Measurements from ENCODE around the gene GPC6.

DNA sequence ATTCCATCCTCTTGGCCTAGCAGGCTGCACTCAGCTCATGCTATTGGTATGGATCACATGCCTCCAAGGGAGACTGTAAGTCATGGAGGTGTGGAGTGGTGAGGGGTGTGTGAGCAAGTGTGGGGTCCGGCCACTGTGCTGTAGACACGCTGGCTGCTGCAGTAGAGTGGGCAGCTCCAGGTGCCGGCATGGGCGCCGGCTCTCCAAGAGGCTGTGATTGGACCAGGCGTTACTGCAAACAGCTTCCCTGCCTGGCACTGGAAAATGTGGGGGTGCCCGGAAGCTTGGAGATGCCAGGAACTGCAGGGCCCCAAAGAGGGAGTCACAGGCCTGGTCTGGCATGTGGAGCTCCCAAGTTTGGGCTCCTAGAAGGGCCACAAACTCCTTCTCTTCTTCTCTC is 245.7 kb downstream of the GPC6 start:
- TF ChIP-seq HOXA7 (CRISPR knock-in tag; IDR thresholded peaks at IDR 0.05), result no peak
- no peak for TF ChIP-seq CEBPB (IDR thresholded peaks at IDR 0.05)
- TF ChIP-seq NFE2L2 (conservative IDR thresholded peaks at IDR 0.05; ENCODE audit: low read length), result no peak
- TF ChIP-seq FOSL2 (IDR thresholded peaks at IDR 0.05), result no peak
- no peak for TF ChIP-seq FOSL2 (CRISPR knock-in tag; IDR thresholded peaks at IDR 0.05)
- TF ChIP-seq, protein P1, sequence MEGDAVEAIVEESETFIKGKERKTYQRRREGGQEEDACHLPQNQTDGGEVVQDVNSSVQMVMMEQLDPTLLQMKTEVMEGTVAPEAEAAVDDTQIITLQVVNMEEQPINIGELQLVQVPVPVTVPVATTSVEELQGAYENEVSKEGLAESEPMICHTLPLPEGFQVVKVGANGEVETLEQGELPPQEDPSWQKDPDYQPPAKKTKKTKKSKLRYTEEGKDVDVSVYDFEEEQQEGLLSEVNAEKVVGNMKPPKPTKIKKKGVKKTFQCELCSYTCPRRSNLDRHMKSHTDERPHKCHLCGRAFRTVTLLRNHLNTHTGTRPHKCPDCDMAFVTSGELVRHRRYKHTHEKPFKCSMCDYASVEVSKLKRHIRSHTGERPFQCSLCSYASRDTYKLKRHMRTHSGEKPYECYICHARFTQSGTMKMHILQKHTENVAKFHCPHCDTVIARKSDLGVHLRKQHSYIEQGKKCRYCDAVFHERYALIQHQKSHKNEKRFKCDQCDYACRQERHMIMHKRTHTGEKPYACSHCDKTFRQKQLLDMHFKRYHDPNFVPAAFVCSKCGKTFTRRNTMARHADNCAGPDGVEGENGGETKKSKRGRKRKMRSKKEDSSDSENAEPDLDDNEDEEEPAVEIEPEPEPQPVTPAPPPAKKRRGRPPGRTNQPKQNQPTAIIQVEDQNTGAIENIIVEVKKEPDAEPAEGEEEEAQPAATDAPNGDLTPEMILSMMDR (IDR thresholded peaks at IDR 0.05), result no peak
- TF ChIP-seq EP300 (IDR thresholded peaks at IDR 0.05), result no peak
- TF ChIP-seq POLR2A (IDR thresholded peaks at IDR 0.05; ENCODE audit: low read length), result no peak
- no peak for TF ChIP-seq PHF8 (IDR thresholded peaks at IDR 0.05; ENCODE audit: borderline replicate concordance, low read depth)
- TF ChIP-seq BHLHE40 (IDR thresholded peaks at IDR 0.05; ENCODE audit: low read depth, low read length), result no peak
- TF ChIP-seq CBX2 (IDR thresholded peaks at IDR 0.05; ENCODE audit: borderline replicate concordance, low read depth), result no peak
- TF ChIP-seq SREBF2 (IDR thresholded peaks at IDR 0.05), result no peak

All from A549 (cell line).